Caki2 (cell line): Measurements from ENCODE around the gene MTRF1L. TPM values are rescaled to one million over a fixed set of nuclear protein-coding genes. Genes with fewer than 3 reads are reported as not detected.

Experiments
- DNase-seq: peaks from one replicate; pipeline ENCODE4 v3.0.0-alpha.2; 2015; ENCODE audit warnings: low read depth
- in situ Hi-C: cut with HindIII; loops from 2 replicates; pipeline ENCODE4 v1.10.0; 2016; ENCODE audit warnings: low sequenced_read_pairs, low pct_unique_long_range_greater_than_20kb, mixed read lengths
- total RNA-seq: library from RNA; depleted of rRNA; stranded (reverse); fragments of >200 nt; shearing (Covaris generic); gene quantifications from 2 replicates; pipeline ENCODE4 v1.2.3, GENCODE V29; 2014; ENCODE audit warnings: low replicate concordance; rRNA removed

Gene MTRF1L
- total RNA-seq, 1 experiment from 2014 or later, result 10.0 TPM

GRCh38 chr6:152943260-152943897 lies 59.1 kb downstream of the MTRF1L start:
- DNase-seq, result no peak
- in situ Hi-C loops, result no loop called here

GRCh38 chr6:152942319-152942869 lies 60.1 kb downstream of the MTRF1L start:
- DNase-seq, result no peak
- in situ Hi-C loops, result no loop called here

GRCh38 chr6:152941746-152942145 lies 60.8 kb downstream of the MTRF1L start:
- in situ Hi-C loops, result no loop called here

More at GRCh38 chr6:152941746-152942145, 60.8 kb downstream of the MTRF1L start:
- DNase-seq, result no peak

Other genes starting within 250 kb of the MTRF1L start
- 10.7 and 18.1 TPM in 2 replicates for gene FBXO5, start 19.7 kb downstream of the MTRF1L start, total RNA-seq
- gene RGS17, start 128.6 kb upstream of the MTRF1L start, total RNA-seq, result 9.3 and 14.4 TPM in 2 replicates